NCI-H187 treated with DMSO at 0.1 percent for 48 hours (cell line): ENCODE measurements around the gene OR11H6.
"Not testable (repeated sequence)": the region's sequence is repeated elsewhere in the genome, so short reads cannot be mapped to it uniquely, and the experiment has no call there.

Source experiments
- DNase-seq: peaks from one replicate; lab custom pipeline; 2025; lab: John Stamatoyannopoulos, UW

Gene OR11H6, protein sequence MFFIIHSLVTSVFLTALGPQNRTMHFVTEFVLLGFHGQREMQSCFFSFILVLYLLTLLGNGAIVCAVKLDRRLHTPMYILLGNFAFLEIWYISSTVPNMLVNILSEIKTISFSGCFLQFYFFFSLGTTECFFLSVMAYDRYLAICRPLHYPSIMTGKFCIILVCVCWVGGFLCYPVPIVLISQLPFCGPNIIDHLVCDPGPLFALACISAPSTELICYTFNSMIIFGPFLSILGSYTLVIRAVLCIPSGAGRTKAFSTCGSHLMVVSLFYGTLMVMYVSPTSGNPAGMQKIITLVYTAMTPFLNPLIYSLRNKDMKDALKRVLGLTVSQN

DNA sequence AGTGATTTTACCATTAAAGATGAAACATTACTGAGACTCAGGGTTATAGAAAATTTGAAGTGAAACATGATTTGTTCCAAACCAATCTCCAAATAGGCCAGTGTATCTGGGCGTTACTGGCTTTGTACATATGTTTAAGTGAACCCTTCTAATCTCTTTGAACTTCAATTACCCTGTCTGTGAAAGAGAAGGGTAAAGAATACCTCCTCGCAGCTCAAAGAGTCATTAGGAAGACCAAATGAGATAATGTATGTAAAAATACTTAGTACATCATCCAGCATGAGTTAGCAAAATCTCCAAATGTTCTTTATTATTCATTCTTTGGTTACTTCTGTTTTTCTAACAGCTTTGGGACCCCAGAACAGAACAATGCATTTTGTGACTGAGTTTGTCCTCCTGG lies at the start of gene OR11H6:
OR11H6 (plus strand) TSS at position 301 of the 400 bp plus-strand sequence; CDS start at position 301, 0 bp downstream.
- DNase-seq, result no peak

DNA sequence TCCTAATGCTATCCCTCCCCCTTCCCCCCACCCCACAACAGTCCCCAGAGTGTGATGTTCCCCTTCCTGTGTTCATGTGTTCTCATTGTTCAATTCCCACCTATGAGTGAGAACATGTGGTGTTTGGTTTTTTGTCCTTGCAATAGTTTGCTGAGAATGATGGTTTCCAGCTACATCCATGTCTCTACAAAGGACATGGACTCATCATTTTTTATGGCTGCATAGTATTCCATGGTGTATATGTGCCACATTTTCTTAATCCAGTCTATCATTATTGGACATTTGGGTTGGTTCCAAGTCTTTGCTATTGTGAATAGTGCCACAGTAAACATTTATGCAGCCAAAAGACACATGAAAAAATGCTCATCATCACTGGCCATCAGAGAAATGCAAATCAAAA lies 49.3 kb upstream of the OR11H6 start:
- not testable (repeated sequence) for DNase-seq

DNA sequence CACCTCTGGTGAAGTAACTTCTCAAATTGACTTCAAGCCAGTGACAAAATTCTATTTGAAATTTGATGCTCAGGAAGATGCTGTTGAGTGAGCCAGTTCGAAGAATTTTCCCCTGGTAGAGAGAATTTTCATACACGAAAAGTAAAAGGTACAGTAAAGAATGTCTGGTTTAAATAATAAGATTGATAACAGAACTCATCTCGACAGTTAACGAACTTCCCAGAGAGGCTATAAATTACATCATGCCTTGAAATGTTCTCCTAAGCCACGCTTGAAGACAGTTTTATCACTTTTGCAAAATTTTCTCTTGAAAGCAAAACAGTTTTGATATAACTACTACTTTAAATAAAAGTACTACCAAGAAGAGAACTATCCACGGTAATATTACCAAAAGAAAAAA lies 47.2 kb upstream of the OR11H6 start:
- no peak for DNase-seq

DNA sequence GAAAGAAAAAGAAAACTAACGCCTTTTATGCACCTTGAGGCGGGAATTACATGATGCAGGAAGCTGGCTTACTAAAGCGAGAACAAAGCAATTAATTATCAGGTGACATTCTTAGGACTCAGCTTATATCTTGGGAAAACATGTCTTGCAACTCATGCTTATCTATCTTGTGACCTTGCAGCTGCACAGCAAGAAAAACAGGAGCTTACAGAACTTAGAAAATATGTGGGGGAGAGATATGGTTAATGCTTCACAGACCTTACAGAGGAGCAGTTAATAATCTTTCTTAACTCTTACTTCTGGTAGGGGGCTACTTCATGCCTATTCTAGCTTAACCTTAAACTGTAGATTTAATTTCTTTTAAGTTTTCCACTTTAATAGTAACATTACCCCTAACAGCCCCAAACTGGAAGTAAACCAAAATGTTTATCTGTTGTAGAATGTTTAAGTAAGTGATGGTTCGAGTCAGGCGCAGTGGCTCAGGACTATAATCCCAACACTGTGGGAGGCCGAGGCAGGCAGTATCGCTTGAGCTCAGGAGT lies 46.0 kb upstream of the OR11H6 start:
- DNase-seq, result no peak

DNA sequence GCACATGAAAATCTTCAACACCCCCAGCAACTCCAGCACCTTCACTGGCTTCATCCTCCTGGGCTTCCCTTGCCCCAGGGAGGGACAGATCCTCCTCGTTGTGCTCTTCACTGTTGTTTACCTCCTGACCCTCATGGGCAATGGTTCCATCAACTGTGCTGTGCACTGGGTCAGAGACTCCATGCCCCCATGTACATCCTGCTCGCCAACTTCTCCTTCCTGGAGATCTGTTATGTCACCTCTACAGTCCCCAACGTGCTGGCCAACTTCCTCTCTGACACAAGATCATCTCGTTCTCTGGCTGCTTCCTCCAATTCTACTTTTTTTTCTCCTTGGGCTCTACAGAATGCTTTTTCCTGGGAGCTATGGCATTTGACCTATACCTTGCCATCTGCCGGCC lies 44.3 kb upstream of the OR11H6 start:
- DNase-seq, result no peak

DNA sequence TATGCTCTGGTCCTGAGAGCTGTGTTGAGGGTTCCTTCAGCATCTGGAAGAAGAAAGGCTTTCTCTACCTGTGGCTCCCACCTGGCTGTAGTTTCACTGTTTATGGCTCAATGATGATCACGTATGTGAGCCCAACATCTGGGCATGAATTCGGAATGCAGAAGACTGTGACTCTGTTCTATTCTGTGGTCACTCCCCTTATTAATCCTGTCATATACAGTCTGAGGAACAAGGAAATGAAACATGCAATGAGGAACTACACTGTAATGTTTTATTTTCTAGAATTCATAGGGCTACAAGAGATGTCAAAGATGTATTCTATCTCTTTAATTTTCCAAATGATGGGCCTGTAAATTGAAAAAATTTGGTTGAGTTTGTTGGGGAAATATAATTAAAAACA lies 43.6 kb upstream of the OR11H6 start:
- no peak for DNase-seq

DNA sequence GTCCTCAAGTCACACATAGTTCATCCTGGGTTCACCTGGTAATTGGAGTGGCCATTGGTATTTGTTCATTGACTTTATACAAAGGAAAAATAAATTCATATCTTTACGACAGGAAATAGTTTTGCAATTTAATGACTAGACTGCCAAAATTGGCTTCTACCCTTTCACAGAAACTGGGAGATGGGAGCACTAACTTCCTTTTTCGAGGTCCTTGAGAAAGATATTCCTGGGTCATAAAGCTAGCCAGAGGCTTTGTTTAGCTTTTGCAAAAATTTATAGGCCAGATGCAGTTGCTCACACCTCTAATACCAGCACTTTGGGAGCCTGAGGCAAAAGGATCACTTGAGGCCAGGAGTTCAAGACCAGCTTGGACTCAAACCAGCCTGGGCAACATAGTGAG lies 43.0 kb upstream of the OR11H6 start:
- no peak for DNase-seq

DNA sequence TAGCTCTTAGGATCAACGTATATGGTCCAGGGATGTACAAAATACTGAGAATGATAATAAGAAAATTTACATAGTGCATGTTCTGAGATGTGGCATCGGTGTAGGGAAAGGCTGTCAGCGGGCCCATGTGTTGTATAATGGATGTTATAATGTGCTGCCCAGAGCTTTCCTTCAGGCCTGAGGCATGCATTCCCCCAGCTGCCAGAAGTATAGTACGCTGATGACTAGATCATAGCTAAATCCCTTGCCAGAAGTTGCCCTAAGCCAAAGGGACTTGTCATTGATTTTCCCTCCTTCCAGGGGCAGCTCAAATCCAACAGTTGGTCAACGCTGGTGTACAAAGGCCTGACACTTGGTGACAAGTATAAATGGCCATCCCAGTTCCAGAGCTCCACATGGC lies 39.3 kb upstream of the OR11H6 start:
- DNase-seq, result no peak

DNA sequence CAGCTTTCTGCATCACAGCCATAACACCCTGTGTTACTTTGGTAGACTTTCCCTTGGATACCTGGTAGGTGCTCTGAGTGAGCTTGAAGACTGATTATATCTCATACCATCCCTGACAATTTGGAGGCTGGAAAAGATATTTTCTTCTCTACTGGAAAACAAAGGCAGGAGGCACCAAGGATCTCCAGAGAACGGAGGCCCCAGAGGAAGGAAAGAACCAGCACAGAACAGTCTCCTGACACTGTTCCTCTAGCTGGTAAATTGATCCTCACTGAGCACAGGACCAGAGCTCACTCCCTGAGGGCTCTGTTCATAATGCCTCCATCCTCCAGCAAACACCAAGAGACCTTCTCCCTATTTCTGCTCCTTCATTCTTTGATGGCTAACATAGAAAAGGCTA lies 32.9 kb upstream of the OR11H6 start, which contains the start of gene OR11G2:
OR11G2 (plus strand) TSS at position 301 of the 400 bp plus-strand sequence. CDS start 6,542 bp downstream, outside the sequence.
- DNase-seq, result no peak

DNA sequence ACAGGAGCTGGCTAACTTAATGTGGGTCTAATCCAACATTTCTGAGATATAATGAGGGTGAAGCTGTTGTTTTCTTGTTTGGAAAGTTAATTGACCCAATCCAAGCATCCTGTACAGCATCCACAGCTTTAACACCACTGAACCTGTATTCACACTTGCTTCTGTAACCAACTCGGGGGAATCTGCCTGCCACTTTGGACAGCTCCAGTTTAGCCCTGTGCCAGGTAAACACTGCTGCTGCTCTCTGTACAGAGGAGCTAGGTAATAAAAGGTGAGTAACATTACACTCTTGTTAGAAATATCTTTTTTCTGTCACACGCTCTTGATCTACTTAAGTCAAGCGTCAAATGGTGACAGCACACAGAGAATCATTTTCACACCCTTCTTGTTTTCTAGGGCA lies 32.1 kb upstream of the OR11H6 start:
- DNase-seq, result no peak

DNA sequence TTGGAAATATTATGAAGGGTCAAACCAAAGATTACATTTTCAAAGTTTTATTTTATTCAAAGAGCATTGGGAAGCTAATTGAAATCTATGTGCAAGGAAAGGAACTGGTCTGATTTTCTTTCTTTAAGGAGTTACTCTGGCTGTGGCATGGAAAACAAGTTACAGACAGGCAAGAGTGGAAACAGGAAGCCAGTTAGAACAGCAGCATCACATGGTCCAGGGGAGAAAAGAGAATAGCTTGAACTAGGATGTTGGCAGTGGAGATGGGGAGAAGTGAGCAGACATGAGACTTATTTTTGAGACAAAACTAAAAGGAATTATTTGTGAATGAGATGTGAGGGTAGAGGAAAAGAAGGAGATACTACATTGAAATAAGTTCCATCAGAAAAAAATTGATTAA lies 29.4 kb upstream of the OR11H6 start:
- DNase-seq, result no peak

DNA sequence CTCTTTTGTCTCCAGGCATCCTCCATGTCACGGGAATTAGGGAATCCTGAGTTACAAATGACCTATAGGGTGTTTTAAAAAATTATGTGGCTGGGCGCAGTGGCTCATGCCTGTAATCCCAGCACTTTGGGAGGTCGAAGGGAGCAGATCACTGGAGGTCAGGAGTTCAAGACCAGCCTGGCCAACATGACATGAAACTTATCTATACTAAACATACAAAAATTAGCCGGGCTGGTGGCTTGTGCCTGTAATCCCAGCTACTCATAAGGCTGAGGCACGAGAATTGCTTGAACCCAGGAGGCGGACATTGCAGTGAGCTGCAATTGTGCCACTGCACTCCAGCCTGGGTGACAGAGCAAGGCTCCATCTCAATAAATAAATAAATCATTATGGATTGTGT lies 28.3 kb upstream of the OR11H6 start:
- DNase-seq, result not testable (repeated sequence)

DNA sequence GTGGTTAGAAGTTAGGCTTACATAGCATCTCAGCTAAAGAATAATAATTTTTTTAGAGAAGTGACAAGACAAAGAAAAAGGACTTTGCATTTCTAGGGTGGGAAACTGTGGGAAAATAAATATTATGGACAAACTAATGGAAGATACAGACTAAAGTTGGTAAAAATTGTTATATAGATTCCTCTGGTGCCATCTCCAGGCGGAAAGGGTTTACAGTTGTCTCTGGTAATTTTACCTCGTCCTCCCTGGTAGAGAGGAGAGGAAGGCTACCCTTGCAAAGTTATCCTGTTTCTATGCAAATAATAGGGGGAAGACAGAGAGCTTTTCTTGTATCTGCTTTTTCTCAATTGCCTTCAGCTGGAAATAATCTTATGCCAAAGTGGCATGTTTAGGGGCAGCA lies 27.6 kb upstream of the OR11H6 start:
- no peak for DNase-seq

DNA sequence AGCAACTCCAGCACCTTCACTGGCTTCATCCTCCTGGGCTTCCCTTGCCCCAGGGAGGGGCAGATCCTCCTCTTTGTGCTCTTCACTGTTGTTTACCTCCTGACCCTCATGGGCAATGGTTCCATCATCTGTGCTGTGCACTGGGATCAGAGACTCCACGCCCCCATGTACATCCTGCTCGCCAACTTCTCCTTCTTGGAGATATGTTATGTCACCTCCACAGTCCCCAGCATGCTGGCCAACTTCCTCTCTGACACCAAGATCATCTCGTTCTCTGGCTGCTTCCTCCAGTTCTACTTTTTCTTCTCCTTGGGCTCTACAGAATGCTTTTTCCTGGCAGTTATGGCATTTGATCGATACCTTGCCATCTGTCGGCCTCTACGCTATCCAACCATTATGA lies 26.1 kb upstream of the OR11H6 start:
- DNase-seq, result no peak

DNA sequence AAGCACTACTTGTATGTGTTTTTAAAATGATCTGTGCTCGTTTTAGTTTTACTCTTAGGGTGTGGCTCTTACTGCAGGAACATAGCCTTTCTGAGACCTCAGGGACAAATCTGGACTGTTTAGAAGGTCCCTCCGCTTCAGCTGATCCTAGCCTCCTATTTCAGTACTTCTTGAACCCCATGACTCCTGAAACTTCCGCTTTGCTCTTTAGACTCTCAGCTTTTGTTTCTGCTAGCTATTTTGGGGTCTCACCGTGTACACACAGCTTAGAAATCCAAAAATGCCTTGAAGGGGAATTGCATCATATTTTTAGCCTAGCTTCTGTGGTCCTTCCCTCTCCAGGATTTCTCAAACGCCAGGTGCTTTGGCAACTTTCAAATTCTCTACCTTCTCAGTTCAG lies 24.5 kb upstream of the OR11H6 start:
- no peak for DNase-seq

DNA sequence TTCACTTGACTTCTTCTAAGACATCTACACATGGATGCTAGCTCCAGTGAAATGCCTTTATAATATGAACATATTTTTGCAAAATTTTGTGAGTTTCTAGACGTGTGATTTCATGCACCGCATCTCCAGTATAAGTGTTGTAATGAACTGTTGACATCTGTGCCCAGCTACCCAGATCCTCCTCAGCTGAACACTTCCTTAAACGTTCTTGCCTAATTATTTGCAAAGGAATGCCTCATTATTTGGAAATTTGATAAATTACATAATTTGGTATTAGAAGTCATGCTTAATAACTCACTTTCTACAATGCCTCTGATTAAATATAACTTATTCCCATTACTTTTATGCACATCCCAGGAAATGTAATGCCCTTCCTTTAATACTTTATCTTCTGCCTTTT lies 18.8 kb upstream of the OR11H6 start:
- DNase-seq, result no peak

DNA sequence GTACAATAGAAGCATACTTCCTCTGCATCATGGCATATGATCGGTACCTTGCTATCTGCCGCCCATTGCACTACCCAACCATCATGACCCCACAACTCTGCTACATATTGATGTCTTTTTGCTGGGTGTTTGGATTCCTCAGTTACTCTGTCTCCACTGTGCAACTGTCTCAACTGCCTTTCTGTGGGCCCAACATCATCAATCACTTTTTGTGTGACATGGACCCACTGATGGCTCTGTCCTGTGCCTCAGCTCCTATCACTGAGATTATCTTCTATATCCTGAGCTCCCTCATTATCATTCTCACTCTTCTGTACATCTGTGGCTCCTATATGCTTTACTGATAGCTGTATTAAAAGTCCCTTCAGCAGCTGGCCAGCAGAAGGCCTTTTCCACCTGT lies 13.9 kb upstream of the OR11H6 start:
- no peak for DNase-seq

DNA sequence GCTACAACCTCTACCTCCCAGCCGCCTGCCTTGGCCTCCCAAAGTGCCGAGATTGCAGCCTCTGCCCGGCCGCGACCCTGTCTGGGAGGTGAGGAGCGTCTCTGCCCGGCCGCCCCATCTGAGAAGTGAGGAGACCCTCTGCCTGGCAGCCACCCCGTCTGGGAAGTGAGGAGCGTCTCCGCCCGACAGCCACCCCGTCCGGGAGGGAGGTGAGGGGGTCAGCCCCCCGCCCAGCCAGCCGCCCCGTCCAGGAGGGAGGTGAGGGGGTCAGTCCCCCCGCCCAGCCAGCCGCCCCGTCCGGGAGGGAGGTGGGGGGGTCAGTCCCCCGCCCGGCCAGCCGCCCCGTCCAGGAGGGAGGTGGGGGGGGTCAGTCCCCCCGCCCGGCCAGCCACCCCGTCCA lies 11.1 kb upstream of the OR11H6 start:
- not testable (repeated sequence) for DNase-seq

DNA sequence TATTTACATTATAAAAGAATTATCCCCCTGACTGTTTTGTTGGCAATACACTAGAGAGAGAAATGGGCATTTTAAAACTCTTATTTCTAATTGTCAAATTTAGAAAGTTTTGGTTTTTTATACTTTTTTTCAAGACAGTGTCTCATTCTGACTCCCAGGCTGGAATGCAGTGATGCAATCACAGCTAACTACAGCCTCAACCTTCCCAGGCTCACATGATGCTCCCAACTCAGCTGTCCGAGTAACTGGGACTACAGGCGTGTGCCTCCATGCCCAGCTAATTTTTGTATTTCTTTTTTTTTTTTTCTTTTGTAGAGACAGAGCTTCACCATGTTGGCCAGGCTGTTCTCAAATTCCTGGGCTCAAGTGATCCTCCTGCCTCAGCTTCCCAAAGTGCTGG lies 8.3 kb upstream of the OR11H6 start:
- no peak for DNase-seq

DNA sequence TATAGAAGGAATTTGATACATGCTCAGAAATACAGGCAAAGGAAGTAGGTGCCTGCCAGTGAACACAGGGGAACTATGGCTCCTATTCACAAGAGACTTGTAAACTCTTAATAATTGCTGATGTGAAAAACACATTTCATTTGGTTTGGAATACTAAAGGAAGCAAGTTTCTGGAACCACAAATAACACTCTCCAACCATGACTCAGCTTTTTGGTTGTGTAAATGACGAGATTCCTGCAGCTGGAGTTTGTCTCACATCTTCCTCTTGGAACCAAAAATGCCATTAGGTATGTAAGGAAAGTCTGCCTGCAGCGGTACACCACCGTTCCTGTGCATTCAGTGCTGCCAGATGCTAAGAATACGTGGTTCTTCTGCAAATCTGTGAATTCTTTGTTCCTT lies 4.5 kb upstream of the OR11H6 start:
- DNase-seq, result no peak

DNA sequence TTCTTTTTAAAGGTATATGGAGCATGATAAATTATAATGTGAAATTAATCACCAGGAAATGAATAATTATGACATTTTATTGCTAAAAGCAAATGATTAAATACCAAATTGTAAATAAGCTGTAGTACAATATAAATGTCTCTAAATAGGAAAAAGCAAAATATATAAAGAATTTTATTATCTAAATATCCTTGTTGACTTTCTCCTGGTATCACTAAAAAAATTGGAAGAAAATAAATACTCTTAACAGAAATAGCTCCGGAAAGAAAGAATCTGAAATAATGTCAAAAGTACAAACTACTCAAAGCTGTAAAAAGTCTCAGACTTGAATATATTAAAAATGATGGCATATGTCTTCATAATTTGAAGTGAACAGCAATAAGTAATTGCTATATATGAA lies 5.2 kb downstream of the OR11H6 start, which contains the start of gene OR11H7:
OR11H7 (plus strand) TSS at position 301 of the 400 bp plus-strand sequence.
- no peak for DNase-seq

DNA sequence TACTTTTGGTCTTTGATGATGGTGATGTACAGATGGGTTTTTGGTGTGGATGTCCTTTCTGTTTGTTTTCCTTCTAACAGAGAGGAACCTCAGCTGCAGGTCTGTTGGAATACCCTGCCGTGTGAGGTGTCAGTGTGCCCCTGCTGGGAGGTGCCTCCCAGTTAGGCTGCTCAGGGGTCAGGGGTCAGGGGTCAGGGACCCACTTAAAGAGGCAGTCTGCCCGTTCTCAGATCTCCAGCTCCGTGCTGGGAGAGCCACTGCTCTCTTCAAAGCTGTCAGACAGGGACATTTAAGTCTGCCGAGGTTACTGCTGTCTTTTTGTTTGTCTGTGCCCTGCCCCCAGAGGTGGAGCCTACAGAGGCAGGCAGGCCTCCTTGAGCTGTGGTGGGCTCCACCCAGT lies 11.9 kb downstream of the OR11H6 start:
- DNase-seq, result not testable (repeated sequence)

DNA sequence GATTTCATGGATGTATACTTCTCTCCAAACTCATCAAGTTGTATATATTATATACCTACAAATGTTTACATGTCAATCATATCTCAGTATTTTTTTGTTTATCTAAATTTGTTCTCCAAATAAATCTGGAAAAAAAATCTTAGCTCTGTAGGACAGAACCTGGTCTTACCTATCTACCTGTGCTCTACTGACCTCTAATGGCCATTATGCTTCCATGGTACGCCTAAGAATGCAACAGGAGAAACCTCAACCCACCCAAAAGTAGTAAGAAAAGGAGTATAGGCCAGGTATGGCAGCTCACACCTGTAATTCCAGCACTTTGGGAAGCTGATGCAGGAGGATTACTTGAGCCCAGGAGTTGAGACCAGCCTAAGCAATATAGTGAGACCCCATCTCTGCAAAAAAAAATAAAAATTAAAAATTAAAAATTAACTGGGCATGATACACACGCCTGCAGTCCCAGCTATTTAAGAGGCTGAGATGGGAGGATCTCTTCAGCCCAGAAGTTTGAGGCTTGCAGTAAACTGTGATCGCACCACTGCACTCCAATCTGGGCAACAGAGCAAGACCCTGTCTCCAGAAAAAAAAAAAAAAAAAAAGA lies 24.2 kb downstream of the OR11H6 start:
- DNase-seq, result no peak
